SKM-1 (cell line): ENCODE results near the gene TCEA2.

Experiments
- DNase-seq: peaks from one replicate; lab custom pipeline; 2025; ENCODE audit not compliant: unreplicated experiment; lab: John Stamatoyannopoulos, UW

The TCEA2 gene

GRCh38 chr20:64035066-64035932, 27.7 kb upstream of the TCEA2 start:
- DNase-seq = no peak

DNA sequence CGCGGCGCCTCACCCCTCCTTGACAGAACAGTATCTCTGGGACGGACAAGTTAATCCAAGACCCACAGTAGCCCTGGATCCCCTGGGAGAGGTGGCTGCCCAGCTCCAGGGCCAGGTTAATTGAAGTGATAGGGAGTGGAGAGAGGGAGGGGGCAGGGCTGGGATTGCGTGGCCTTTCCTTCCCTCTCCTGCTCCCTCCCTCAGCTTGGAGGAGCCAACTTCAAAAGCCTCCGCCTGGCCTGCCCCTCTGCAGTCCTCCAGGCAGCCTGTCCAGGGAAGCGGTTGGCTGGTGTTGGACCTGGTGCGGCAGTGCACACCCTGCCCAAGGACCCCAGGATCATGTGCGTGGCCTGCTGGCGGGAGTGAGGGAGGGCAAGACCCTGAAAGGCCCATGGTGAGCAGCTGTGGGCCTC, 27.1 kb upstream of the TCEA2 start, which contains the start of gene C20orf204:
C20orf204 (plus strand) TSS at position 250 of the 413 bp plus-strand sequence; CDS start at position 392, 142 bp downstream.
- DNase-seq = no peak

GRCh38 chr20:64036346-64037198, 26.4 kb upstream of the TCEA2 start:
- no peak for DNase-seq

DNA sequence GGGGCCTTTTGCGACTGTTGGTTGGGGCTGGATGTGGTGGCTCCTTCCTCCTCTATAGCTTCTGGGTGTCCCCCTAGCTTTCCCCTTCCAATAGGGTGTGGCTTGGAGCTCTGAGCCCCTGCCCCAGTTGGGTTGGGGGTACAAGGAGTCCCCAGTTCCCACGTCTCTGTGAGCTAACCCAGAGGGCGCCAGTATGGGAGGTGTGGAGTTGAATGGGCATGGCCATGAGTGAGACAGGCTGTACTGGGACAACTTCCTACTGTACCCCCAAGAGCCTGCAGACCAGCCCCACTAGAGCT, 25.9 kb upstream of the TCEA2 start:
- no peak for DNase-seq

GRCh38 chr20:64037498-64038213, 25.3 kb upstream of the TCEA2 start:
- no peak for DNase-seq

GRCh38 chr20:64038224-64038564, 24.8 kb upstream of the TCEA2 start:
- no peak for DNase-seq

DNA sequence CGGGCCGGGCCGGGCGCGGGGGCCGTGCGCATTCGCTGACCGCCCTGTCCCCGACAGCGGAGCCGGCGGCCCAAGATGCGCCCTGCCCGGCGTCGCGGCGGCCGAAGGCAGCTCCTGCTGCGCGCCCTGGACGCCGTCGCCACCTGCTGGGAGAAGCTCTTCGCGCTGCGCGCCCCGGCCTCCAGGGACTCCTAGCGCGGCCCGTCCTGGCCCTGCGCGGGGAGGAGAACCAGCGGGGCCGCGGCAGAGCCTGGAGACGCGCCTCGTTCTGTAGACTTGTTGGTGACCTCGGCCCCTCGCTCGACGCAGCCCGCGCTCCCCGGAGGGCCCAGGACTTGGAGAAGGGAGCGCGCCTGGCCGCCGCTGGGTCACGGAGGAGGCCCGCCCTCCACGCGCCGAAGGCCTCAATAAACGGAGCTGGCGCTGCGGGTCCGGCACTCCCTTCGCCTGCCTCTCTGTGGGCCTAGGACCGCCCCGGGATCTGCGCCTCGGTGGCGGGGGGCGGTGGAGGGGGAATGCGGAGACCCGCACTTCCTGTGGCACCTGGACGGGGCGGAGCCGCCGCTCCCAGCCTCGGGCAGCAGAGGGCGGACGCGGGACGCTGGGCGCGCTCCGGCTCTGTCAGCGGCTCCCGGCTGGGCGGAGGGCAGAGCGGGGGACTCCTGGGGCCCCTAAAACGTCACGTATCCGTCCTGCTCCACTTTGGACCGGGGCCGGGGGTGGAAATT, 24.3 kb upstream of the TCEA2 start:
- DNase-seq = peak; percentile 69

DNA sequence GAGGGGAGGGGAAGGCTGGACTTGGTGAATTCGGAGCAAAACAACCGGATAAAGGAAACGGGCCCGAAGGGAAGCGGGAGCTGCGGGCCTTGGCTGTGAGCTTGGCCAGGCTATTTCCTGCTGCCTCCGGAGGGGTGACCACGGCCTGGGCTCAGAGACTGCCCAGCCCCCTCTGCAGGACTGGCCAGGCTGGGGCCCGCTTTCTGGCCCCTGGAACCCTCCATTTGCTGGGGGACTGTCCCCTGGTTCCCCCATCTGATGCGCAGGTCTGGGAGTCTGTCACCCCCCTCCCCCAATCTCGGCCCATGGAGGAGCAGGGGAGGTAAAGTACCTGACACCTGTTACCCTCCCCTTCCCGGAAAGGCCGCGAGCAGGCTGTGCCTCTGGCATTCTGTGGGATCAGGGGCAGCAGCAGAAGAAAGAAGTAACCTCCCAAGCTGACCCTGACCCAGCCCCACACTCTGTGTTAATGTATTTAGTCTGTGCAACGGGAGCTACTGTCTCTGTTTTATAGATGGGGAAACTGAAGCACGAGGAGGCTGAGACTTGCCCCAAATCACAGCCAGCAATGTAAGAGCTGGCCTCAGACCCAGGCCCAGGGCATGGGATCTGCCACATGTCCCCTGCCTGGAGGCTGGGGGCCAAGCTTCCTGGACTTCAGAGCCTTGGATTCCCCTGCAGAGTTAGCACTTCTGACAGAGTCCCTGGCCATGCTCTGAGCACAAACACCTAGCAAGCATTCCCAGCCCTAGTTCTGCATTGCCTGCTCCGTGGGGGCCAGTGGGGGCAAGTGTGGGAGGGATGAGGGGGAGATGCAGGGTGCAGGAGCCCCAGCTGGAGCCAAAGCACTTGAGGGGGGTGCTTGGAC, 23.5 kb upstream of the TCEA2 start:
- no peak for DNase-seq

DNA sequence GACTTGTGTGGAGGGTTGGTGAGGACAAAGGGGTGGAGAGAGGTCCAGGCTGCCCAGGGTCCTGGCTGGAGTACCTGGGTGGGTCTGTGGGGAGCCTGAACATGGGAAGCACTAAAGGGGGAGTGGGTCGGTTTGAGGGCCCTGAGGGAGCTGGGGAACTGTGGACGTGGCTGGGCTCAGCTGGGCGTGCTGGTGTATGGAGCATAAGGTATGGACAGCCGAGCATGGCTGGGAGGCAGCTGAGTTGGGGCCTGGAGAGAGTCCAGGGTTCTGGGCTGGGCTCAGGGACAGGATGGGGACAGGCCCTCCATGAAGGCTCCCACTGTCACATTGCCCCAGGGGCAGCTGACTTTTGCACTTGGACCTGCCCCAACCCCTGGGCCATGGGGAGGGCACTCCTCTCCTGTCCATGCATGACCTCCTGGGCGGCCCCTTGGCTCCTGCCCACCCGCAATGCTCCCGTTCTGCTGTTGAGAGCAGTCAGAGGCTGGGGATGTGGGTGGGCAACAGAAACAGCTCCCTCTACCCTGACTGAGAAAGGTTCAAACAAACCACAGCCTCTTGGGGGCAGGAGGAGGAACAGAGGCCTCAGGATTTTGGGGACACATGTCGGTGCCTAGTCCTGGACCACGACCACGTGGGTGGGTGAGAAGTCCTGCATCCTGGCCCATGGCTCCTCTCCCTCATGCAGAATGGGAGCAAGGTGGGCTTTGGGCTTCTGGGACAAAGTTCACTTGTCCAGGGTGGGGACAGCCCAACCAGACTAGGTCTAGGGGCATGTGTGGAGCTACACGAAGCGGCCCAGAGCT, 22.6 kb upstream of the TCEA2 start:
- no peak for DNase-seq

DNA sequence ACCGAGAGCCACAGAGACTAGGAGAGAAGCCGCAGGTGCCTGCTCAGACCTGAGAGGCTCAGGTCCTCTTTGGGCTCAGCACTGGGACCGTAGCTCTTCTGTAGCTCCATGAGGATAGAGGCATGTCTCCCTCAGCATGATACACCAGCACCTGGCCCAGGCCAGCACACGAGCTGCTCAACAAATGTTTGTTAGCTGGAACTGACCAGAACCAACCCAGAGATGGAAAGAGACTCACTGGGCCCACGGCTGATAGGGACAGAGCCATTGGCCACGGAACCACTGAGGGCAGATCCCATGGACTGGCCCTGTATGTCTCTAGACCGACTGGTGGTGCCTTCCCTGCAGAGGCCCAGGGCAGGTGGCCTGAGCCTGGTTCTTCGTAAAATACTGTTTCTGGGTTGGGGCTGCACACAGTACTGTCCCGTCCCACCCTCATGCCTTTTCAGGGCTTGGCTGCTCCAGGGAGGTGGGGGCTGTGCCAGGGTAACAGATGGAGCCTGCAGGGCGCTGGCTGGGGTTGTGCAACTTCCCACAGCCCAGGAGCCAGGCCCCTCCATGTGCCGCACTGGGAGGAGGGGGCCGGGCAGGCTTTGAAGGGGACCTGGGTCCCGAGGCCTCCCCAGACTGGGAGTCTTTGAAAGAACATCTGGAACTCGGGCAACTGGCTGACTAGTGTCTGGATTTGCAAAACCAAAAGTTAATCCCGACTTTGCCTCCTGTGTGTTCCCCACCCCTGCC, 21.8 kb upstream of the TCEA2 start:
- no peak for DNase-seq

GRCh38 chr20:64041781-64042053, 21.3 kb upstream of the TCEA2 start:
- no peak for DNase-seq

- no peak for DNase-seq
Observed at GRCh38 chr20:64042054-64042781, 20.8 kb upstream of the TCEA2 start.

DNA sequence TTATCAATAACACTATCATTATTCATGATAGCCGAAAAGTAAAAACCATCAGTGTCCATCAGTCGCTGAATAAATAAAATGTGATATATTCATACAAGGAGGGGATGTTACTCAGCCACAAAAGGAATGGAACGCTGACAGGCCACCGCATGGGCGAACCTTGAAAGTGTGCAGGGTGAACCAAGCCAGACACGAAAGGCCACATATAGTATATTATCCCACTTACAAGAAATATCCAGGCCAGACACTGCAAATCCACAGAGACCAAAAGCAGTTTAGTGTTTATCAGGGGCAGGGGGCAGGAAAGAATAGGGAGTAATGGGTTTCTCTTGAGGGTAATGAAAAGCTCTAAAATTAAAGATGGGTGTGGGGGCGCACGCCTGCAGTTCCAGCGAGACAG, 19.2 kb upstream of the TCEA2 start:
- no peak for DNase-seq

- DNase-seq = no peak
Observed at GRCh38 chr20:64044484-64045247, 18.3 kb upstream of the TCEA2 start.

DNA sequence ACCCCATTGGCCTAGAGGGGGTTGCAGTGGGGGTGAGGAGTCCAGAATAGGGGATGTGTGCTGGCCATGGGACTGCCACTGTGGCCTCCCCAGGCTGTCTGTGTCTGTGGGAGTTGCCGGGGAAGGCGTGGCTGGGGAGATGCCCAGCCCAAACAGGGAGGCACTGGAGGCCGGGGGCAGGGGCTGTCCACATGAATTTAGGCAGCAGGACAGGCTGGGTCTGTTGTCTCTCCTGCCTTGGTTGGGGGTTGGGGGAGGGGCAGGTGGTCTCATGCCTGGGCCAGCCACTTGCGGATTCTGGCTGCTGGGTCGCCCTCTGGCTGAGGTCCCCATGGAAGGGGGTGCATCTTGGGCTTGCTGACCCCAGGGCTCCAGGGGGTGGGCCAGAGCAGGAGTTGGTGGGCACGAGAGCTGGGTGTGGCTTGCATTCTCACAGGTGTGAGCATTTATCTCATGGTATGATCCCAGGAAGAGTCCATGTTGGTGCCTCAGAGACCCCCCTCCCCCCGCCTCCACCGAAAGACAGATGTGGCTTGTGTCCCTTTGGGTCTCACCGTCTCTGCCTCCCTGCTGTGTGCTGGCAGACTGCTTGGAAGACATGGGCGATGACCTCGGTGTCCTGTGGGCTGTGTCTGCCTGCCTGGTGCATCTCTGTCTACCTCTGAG, 17.5 kb upstream of the TCEA2 start:
- no peak for DNase-seq

DNA sequence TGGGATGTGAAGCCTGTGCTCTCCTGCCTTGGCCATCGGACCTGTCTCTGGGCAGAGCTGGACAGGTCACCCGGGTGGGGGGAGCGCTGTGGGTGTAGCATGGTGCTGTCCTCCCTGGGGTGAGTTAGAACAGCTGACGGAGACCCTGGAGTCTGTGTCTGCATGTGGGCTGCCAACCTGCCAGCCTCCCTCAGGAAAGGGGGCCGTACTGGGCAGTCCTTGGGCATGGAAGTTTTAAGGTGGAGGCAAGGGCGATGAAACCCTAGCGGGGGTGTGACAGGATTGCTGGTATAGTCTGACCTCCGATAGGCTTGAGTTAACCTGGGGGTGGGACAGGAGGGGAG, 16.0 kb upstream of the TCEA2 start:
- no peak for DNase-seq

DNA sequence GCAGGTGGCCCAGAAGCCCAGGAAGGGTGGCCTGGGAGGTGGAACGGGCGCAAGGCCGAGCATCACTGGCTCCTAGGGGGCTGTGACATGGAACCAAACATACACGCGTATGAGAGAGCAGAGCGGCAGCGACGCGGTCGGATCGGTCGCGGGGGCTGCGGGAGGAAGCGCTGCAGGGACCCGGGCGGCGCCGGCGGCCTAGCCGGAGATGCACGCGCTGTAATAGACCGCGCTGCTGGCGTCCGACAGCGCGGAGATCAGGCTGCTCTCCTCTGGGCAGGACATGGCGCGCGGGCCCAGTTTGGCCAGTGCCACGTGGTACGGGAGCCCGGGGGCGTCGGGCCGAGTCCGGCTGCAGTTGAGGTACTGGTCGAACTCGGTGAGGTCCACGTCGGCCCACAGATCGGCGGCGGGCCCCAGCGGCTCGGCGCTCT, 15.0 kb upstream of the TCEA2 start:
- no peak for DNase-seq
